HL-60/S4 treated with phorbol 12-myristate 13-acetate at 8.2 ng/mL for 4 days and 3 days (cell line): ENCODE measurements around the gene ALG3.

Experiments used
- in situ Hi-C: fragments of 300-500 bp; cut with MboI; formaldehyde crosslinking; loops from 2 replicates; pipeline ENCODE4 v1.15.0; 2022; ENCODE audit warnings: low sequenced_read_pairs

The ALG3 gene

GRCh38 chr3:184260724-184261269 lies 12.0 kb upstream of the ALG3 start:
- in situ Hi-C loops = no loop called here

GRCh38 chr3:184259878-184260723 lies 11.3 kb upstream of the ALG3 start:
- in situ Hi-C loops = no loop called here

- in situ Hi-C loops = no loop called here
Observed at GRCh38 chr3:184259396-184259877, 10.7 kb upstream of the ALG3 start.

- in situ Hi-C loops = no loop called here
Observed at GRCh38 chr3:184258926-184259325, 10.2 kb upstream of the ALG3 start.

GRCh38 chr3:184257083-184257915 lies 8.5 kb upstream of the ALG3 start:
- in situ Hi-C loops = no loop called here

GRCh38 chr3:184255291-184256039 lies 6.7 kb upstream of the ALG3 start:
- in situ Hi-C loops = no loop called here

- in situ Hi-C loops = no loop called here
Observed at GRCh38 chr3:184250167-184250828, 1.5 kb upstream of the ALG3 start.

- in situ Hi-C loops = no loop called here
Observed at GRCh38 chr3:184249412-184250166, 827 bp upstream of the ALG3 start, which contains the start of gene EEF1AKMT4. Gene EEF1AKMT4, plus strand, starts transcription at chr3:184249672. Its CDS starts 23 bp downstream, at chr3:184249695.

GRCh38 chr3:184242297-184242685 lies 6.5 kb downstream of the ALG3 start:
- in situ Hi-C loops = no loop called here

GRCh38 chr3:184241447-184242296 lies 7.1 kb downstream of the ALG3 start:
- in situ Hi-C loops = no loop called here

- in situ Hi-C loops = no loop called here
Observed at GRCh38 chr3:184241141-184241446, 7.7 kb downstream of the ALG3 start.

GRCh38 chr3:184240384-184241140 lies 8.2 kb downstream of the ALG3 start:
- in situ Hi-C loops = no loop called here

GRCh38 chr3:184239708-184240107 lies 9.1 kb downstream of the ALG3 start:
- in situ Hi-C loops = no loop called here

GRCh38 chr3:184239221-184239620 lies 9.5 kb downstream of the ALG3 start:
- in situ Hi-C loops = no loop called here

GRCh38 chr3:184238246-184238818 lies 10.4 kb downstream of the ALG3 start:
- in situ Hi-C loops = no loop called here

- in situ Hi-C loops = no loop called here
Observed at GRCh38 chr3:184237807-184238206, 11.0 kb downstream of the ALG3 start.

- in situ Hi-C loops = no loop called here
Observed at GRCh38 chr3:184237211-184237610, 11.6 kb downstream of the ALG3 start.

GRCh38 chr3:184236636-184237035 lies 12.1 kb downstream of the ALG3 start:
- in situ Hi-C loops = no loop called here
